K562 (cell line): ENCODE measurements around the gene HSPB7. TPM values are rescaled to one million over a fixed set of nuclear protein-coding genes. Genes with fewer than 3 reads are reported as not detected.

ENCODE experiments used
- ATF7 ChIP-seq: fragments of 450-650 bp; IDR thresholded peaks from 2 replicates; pipeline ENCODE4 v1.7.1; 2014; ENCODE audit warnings: mild to moderate bottlenecking, moderate library complexity
- CBX2 ChIP-seq: fragments of 200-600 bp; sonication (generic); IDR thresholded peaks from one replicate; pipeline ENCODE4 v1.6.1; 2012; ENCODE audit warnings: mild to moderate bottlenecking, low read length, inconsistent platforms; ENCODE audit not compliant: insufficient read depth, poor library complexity, severe bottlenecking
- CCNT2 ChIP-seq: IDR thresholded peaks from 2 replicates; pipeline ENCODE4 v1.6.1; 2011; ENCODE audit warnings: borderline replicate concordance, low read depth, mild to moderate bottlenecking, moderate library complexity, mixed read lengths, low read length; ENCODE audit not compliant: insufficient read length; ENCODE audit errors: extremely low read depth
- CHD4 ChIP-seq: fragments of 200-600 bp; sonication (generic); IDR thresholded peaks from 3 replicates; pipeline ENCODE4 v1.6.1; 2012; ENCODE audit warnings: low read depth, mild to moderate bottlenecking, mixed read lengths, low read length, inconsistent platforms; ENCODE audit not compliant: insufficient read depth, insufficient replicate concordance, poor library complexity, severe bottlenecking
- DPF2 ChIP-seq: fragments of 450-650 bp; IDR thresholded peaks from 2 replicates; pipeline ENCODE4 v1.6.1; 2016
- ELF1 ChIP-seq: fragments of 200-800 bp; sonication (Bioruptor generic); IDR thresholded peaks from 2 replicates; pipeline ENCODE4 v1.6.1; 2016; ENCODE audit warnings: missing genetic modification characterization, missing compliant biosample characterization
- ESRRA ChIP-seq: fragments of 450-650 bp; IDR thresholded peaks from 2 replicates; pipeline ENCODE4 v1.6.1; 2014; ENCODE audit warnings: low read depth, mild to moderate bottlenecking, moderate library complexity, borderline replicate concordance
- FOS ChIP-seq: IDR thresholded peaks from 3 replicates; pipeline ENCODE4 v1.6.1; 2011; ENCODE audit not compliant: insufficient read length; ENCODE audit errors: extremely low read depth
- FOSL1 ChIP-seq: fragments of 200-800 bp; sonication (Bioruptor generic); conservative IDR thresholded peaks from 2 replicates; pipeline ENCODE4 v1.6.1; 2016; ENCODE audit warnings: missing genetic modification characterization, missing compliant biosample characterization
- GATAD2A ChIP-seq: fragments of 450-650 bp; IDR thresholded peaks from 2 replicates; pipeline ENCODE4 v1.6.1; 2017
- JUNB ChIP-seq: fragments of 450-650 bp; formaldehyde crosslinking; conservative IDR thresholded peaks from 2 replicates; pipeline ENCODE4 v1.4.0; 2020; ENCODE audit warnings: mild to moderate bottlenecking
- MAZ ChIP-seq, 2 experiments: fragments of 450-650 bp in 1 of 2; sonication (generic) in 1 of 2; formaldehyde crosslinking; IDR thresholded peaks in 1 of 2; conservative IDR thresholded peaks in 1 of 2; 2 replicates each; pipeline versions ENCODE4 v1.4.0 to v1.5.0; 2020; ENCODE audit warnings: mild to moderate bottlenecking in 1 of 2, missing genetic modification reagents in 1 of 2
- MCM7 ChIP-seq, 2 experiments: fragments of 450-650 bp; IDR thresholded peaks; 2 replicates each; pipeline ENCODE4 v1.6.1; 2016 to 2018
- MECOM ChIP-seq: fragments of 250-450 bp; sonication (Bioruptor Pico); IDR thresholded peaks from 2 replicates; pipeline ENCODE4 v1.8.0; 2022; ENCODE audit warnings: inconsistent platforms
- POU5F1 ChIP-seq: fragments of 150-350 bp; IDR thresholded peaks from 2 replicates; pipeline ENCODE4 v1.6.1; 2014; ENCODE audit warnings: borderline replicate concordance, low read length, low read depth, mild to moderate bottlenecking; ENCODE audit not compliant: partially characterized antibody
- SMARCA4 ChIP-seq: fragments of 450-650 bp; IDR thresholded peaks from 2 replicates; pipeline ENCODE4 v1.6.1; 2016
- SUPT5H ChIP-seq: fragments of 450-650 bp; IDR thresholded peaks from 2 replicates; pipeline ENCODE4 v1.6.1; 2016
- ZBTB7A ChIP-seq: IDR thresholded peaks from 2 replicates; pipeline ENCODE4 v1.6.1; 2011; ENCODE audit warnings: low read depth, mild to moderate bottlenecking, low read length, moderate library complexity, borderline replicate concordance; ENCODE audit not compliant: control insufficient read depth
- ZNF79 ChIP-seq: fragments of 250-450 bp; sonication (Bioruptor Pico); IDR thresholded peaks from 2 replicates; pipeline ENCODE4 v1.4.0; 2020; ENCODE audit warnings: low read depth, mild to moderate bottlenecking, moderate library complexity
- polyA plus RNA-seq, 8 experiments: library from polyadenylated mRNA; depleted of rRNA in 4 of 8; stranded (reverse) in 5 of 8; unstranded in 3 of 8; fragments of >200 nt; fragmentation: Nextera tagmentation in 2 of 8; fragmentation: Illumina TruSeq in 1 of 8; extraction: Ambion mirVana in 2 of 8; extraction: Trizol in 1 of 8; gene quantifications; 2 replicates each; pipeline versions ENCODE4 v1.2.1 to v1.2.3, GENCODE V29; 2011 to 2014; ENCODE audit warnings: inconsistent platforms in 1 of 8, missing spikeins in 1 of 8
- total RNA-seq, 7 experiments: library from RNA; depleted of rRNA in 6 of 7; stranded (reverse); fragments of >200 nt in 6 of 7; fragmentation: Illumina TruSeq in 2 of 7; extraction: Trizol in 2 of 7; gene quantifications; 2 replicates each; pipeline versions ENCODE4 v1.2.1 to v1.2.3, GENCODE V29; 2011 to 2021; ENCODE audit warnings: low replicate concordance in 1 of 7
- TF ChIP-seq, protein P1 (sequence below): sonication (generic); formaldehyde crosslinking; IDR thresholded peaks from 2 replicates; pipeline ENCODE4 v1.8.0; 2022; ENCODE audit warnings: missing genetic modification reagents, mild to moderate bottlenecking, moderate library complexity, borderline replicate concordance
- TF ChIP-seq, protein P2 (sequence below), 2 experiments: fragments of 450-650 bp; IDR thresholded peaks; 2 replicates each; pipeline ENCODE4 v1.6.1; 2018; ENCODE audit warnings: mild to moderate bottlenecking in 2 of 2, low read depth in 1 of 2; ENCODE audit not compliant: partially characterized antibody in 2 of 2
- TF ChIP-seq, protein P3 (sequence below), 3 experiments: fragments of 200-800 bp in 1 of 3; sonication (Bioruptor generic) in 1 of 3; sonication (generic) in 1 of 3; formaldehyde crosslinking in 1 of 3; IDR thresholded peaks; 2 replicates each; pipeline versions ENCODE4 v1.6.1 to v1.8.0; 2016 to 2022; ENCODE audit warnings: mild to moderate bottlenecking in 2 of 3, missing compliant biosample characterization in 2 of 3, missing genetic modification characterization in 2 of 3, missing genetic modification reagents in 1 of 3

HSPB7 gene
- total and polyA plus RNA-seq, 9 of the 15 experiments (the other 6 are each of a cell fraction or from before 2014, with no cell fraction given), result 0.05 to 0.19 (median 0.07) TPM; not detected in 6

- TF ChIP-seq ESRRA (peak; percentile 95; the same call in 1 of the 2 replicates), SUPT5H (0 out of 2 replicates have a peak, but pooled peaks have one; percentile 5), JUNB (peak; percentile 87), MECOM (CRISPR knock-in tag) (no peak), CBX2 (no peak), GATAD2A (peak; percentile 62; the same call in 1 of the 2 replicates), MCM7 (IDR thresholded peaks at IDR 0.05) (no peak), SMARCA4 (peak; percentile 82), FOSL1 (tag) (peak; percentile 100), POU5F1 (no peak), ELF1 (tag) (no peak), CHD4 (peak; percentile 61), MAZ (CRISPR knock-in tag; conservative IDR thresholded peaks at IDR 0.05 in 1 of 2, IDR thresholded peaks at IDR 0.05 in 1 of 2) (peak; percentile 81 to 91), ZNF79 (CRISPR knock-in tag) (no peak), FOS (peak; percentile 54), CCNT2 (peak; percentile 82), ATF7 (peak; percentile 76; the same call in 1 of the 2 replicates), DPF2 (peak; percentile 82), ZBTB7A (peak; percentile 98)
- TF ChIP-seq, protein P1, sequence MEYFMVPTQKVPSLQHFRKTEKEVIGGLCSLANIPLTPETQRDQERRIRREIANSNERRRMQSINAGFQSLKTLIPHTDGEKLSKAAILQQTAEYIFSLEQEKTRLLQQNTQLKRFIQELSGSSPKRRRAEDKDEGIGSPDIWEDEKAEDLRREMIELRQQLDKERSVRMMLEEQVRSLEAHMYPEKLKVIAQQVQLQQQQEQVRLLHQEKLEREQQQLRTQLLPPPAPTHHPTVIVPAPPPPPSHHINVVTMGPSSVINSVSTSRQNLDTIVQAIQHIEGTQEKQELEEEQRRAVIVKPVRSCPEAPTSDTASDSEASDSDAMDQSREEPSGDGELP (CRISPR knock-in tag), result peak; percentile 87
- TF ChIP-seq, protein P2, sequence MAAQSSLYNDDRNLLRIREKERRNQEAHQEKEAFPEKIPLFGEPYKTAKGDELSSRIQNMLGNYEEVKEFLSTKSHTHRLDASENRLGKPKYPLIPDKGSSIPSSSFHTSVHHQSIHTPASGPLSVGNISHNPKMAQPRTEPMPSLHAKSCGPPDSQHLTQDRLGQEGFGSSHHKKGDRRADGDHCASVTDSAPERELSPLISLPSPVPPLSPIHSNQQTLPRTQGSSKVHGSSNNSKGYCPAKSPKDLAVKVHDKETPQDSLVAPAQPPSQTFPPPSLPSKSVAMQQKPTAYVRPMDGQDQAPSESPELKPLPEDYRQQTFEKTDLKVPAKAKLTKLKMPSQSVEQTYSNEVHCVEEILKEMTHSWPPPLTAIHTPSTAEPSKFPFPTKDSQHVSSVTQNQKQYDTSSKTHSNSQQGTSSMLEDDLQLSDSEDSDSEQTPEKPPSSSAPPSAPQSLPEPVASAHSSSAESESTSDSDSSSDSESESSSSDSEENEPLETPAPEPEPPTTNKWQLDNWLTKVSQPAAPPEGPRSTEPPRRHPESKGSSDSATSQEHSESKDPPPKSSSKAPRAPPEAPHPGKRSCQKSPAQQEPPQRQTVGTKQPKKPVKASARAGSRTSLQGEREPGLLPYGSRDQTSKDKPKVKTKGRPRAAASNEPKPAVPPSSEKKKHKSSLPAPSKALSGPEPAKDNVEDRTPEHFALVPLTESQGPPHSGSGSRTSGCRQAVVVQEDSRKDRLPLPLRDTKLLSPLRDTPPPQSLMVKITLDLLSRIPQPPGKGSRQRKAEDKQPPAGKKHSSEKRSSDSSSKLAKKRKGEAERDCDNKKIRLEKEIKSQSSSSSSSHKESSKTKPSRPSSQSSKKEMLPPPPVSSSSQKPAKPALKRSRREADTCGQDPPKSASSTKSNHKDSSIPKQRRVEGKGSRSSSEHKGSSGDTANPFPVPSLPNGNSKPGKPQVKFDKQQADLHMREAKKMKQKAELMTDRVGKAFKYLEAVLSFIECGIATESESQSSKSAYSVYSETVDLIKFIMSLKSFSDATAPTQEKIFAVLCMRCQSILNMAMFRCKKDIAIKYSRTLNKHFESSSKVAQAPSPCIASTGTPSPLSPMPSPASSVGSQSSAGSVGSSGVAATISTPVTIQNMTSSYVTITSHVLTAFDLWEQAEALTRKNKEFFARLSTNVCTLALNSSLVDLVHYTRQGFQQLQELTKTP (IDR thresholded peaks at IDR 0.05; ENCODE audit: low read depth in 1 of 2, partially characterized antibody in 2 of 2), result peak; percentile 22 to 81
- TF ChIP-seq, protein P3, sequence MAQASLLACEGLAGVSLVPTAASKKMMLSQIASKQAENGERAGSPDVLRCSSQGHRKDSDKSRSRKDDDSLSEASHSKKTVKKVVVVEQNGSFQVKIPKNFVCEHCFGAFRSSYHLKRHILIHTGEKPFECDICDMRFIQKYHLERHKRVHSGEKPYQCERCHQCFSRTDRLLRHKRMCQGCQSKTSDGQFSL (CRISPR knock-in tag; IDR thresholded peaks at IDR 0.05), result peak; percentile 83
- TF ChIP-seq, protein P3 (tag; IDR thresholded peaks at IDR 0.05), result peak in 1 of 2 experiments; percentile 86; a peak in 2 of 4 replicates
Measured at GRCh38 chr1:16013220-16013907, 4.5 kb downstream of the HSPB7 start (continued).
